Fibroblast of skin of right biceps (primary cell): ENCODE results near the gene BTBD2.

Experiments used
- DNase-seq: peaks from one replicate; pipeline ENCODE4 v3.0.0-alpha.2; 2013

BTBD2 gene

GRCh38 chr19:2015608-2015950 lies at the start of gene BTBD2:
Gene BTBD2 (minus strand): TSS chr19:2015714. CDS start chr19:2015703, 11 bp downstream.
- DNase-seq = peak; percentile 81

GRCh38 chr19:2064788-2065524 lies 49.4 kb upstream of the BTBD2 start:
- DNase-seq = no peak

- DNase-seq = no peak
Measured at GRCh38 chr19:2064395-2064787, 48.9 kb upstream of the BTBD2 start.

- no peak for DNase-seq
Measured at GRCh38 chr19:2063824-2064223, 48.3 kb upstream of the BTBD2 start.

GRCh38 chr19:2062770-2063169 lies 47.3 kb upstream of the BTBD2 start:
- no peak for DNase-seq

- no peak for DNase-seq
Measured at GRCh38 chr19:2062389-2062729, 46.8 kb upstream of the BTBD2 start.

GRCh38 chr19:2061495-2062388 lies 46.2 kb upstream of the BTBD2 start:
- DNase-seq = peak; percentile 98

GRCh38 chr19:2060884-2061494 lies 45.5 kb upstream of the BTBD2 start:
- peak; percentile 58 for DNase-seq

GRCh38 chr19:2059422-2060201 lies 44.1 kb upstream of the BTBD2 start:
- peak; percentile 74 for DNase-seq

- no peak for DNase-seq
Measured at GRCh38 chr19:2058570-2059421, 43.3 kb upstream of the BTBD2 start.

- DNase-seq = no peak
Measured at GRCh38 chr19:2057484-2058469, 42.3 kb upstream of the BTBD2 start.

- DNase-seq = no peak
Measured at GRCh38 chr19:2056837-2057192, 41.3 kb upstream of the BTBD2 start.

- peak; percentile 76 for DNase-seq
Measured at GRCh38 chr19:2055931-2056836, 40.7 kb upstream of the BTBD2 start.

- DNase-seq = no peak
Measured at GRCh38 chr19:2054763-2055162, 39.2 kb upstream of the BTBD2 start.

- no peak for DNase-seq
Measured at GRCh38 chr19:2053601-2054389, 38.3 kb upstream of the BTBD2 start.

GRCh38 chr19:2051773-2052704 lies 36.5 kb upstream of the BTBD2 start:
- DNase-seq = no peak

- peak; percentile 86 for DNase-seq
Measured at GRCh38 chr19:2050991-2051772, 35.7 kb upstream of the BTBD2 start, which contains the start of gene MKNK2. Gene MKNK2 (minus strand): TSS chr19:2051244. CDS start chr19:2050851, 393 bp downstream.
